Panc1 (cell line): ENCODE measurements around the gene NPAS4.

Experiments used
- CTCF ChIP-seq: fragments of 450-650 bp; IDR thresholded peaks from 2 replicates; pipeline ENCODE4 v1.5.1; 2017; ENCODE audit warnings: mild to moderate bottlenecking
- POLR2AphosphoS5 ChIP-seq: IDR thresholded peaks from 2 replicates; pipeline ENCODE4 v1.6.1; 2012; ENCODE audit warnings: mild to moderate bottlenecking, low read depth, low read length, moderate library complexity

GRCh38 chr11:66419825-66420224, 1.0 kb upstream of the NPAS4 start:
- no peak for TF ChIP-seq POLR2AphosphoS5
- TF ChIP-seq CTCF, result no peak
